Left lung (tissue), 10 donors: ENCODE results near the gene NOLC1. TPM values are rescaled to one million over a fixed set of nuclear protein-coding genes. Genes with fewer than 3 reads are reported as not detected.

Experiments
- ATAC-seq: fragments of 200-7000 bp; cut with Tn5 transposase; one replicate; pipeline ENCODE4 v1.9.1; 2020; ENCODE audit warnings: moderate library complexity
- DNase-seq, 4 donors: peaks; one replicate each; pipeline ENCODE4 v3.0.0-alpha.2; 2013 to 2020
- H3K27ac ChIP-seq, 2 donors: fragments of 200-600 bp; sonication (generic) in 1 of 2; one replicate each; pipeline versions ENCODE4 v1.5.0 to v1.8.0; 2020 to 2021
- H3K27me3 ChIP-seq, 2 donors: fragments of 200-600 bp; sonication (generic) in 1 of 2; one replicate each; pipeline versions ENCODE4 v1.5.0 to v1.8.0; 2020 to 2021
- H3K36me3 ChIP-seq, 2 donors: fragments of 200-600 bp; sonication (generic) in 1 of 2; one replicate each; pipeline versions ENCODE4 v1.5.0 to v1.8.0; 2020 to 2021
- H3K4me1 ChIP-seq, 2 donors: fragments of 200-600 bp; one replicate each; pipeline ENCODE4 v1.8.0; 2021
- H3K4me3 ChIP-seq, 2 donors: fragments of 200-600 bp; sonication (generic) in 1 of 2; one replicate each; pipeline versions ENCODE4 v1.5.0 to v1.8.0; 2020 to 2021; ENCODE audit warnings: mild to moderate bottlenecking in 1 of 2
- H3K9me3 ChIP-seq, 2 donors: fragments of 200-600 bp; sonication (generic) in 1 of 2; one replicate each; pipeline versions ENCODE4 v1.5.0 to v1.8.0; 2020 to 2021
- intact Hi-C, 2 donors: fragments of 100-400 bp; cut with DNase I; formaldehyde crosslinking; loops; one replicate each; pipeline versions ENCODE4 v1.11.2 to v1.14.2; 2022
- polyA plus RNA-seq, 6 donors: library from polyadenylated mRNA; unstranded; fragments of 120-200 nt; gene quantifications; one replicate each; pipeline ENCODE4 v1.2.1, GENCODE V29; 2013; ENCODE audit not compliant: insufficient read length in 6 of 6
- total RNA-seq, 2 donors: library from RNA; stranded (reverse); fragmentation: NEBNext Ultra II Directional; extraction: Animal tissue kit (Norgen Biotek cat#: 25700); gene quantifications; one replicate each; pipeline ENCODE4 v1.2.1, GENCODE V29; 2021
- TF ChIP-seq, protein P1 (sequence below), 2 donors: fragments of 200-600 bp; sonication (generic) in 1 of 2; IDR thresholded peaks; one replicate each; pipeline versions ENCODE4 v1.5.0 to v1.8.0; 2021; ENCODE audit warnings: antibody characterized with exemption in 2 of 2
- donor health status: DM: no; HTN: yes; CAD: no.
- donor health status: DM: no; HTN: no; CAD: no.

NOLC1 gene
- total and polyA plus RNA-seq, 8 donors: 34.1 to 95.7 (median 80.9) TPM

GRCh38 chr10:102148275-102148674 is 3.9 kb upstream of the NOLC1 start:
- Histone ChIP-seq H3K36me3 (peaks cover 0 to 78% of the 10 kb centered on the region in 2 donors), H3K27ac (no peak overlapping the region), H3K27me3 (no peaks in the 10 kb centered on the region), H3K4me1 (peaks cover 5 to 22% of the 10 kb centered on the region in 2 donors), H3K4me3 (no peak overlapping the region), H3K9me3 (no peaks in the 10 kb centered on the region)
- no peak for DNase-seq
- ATAC-seq: no peak
- TF ChIP-seq, protein P1, sequence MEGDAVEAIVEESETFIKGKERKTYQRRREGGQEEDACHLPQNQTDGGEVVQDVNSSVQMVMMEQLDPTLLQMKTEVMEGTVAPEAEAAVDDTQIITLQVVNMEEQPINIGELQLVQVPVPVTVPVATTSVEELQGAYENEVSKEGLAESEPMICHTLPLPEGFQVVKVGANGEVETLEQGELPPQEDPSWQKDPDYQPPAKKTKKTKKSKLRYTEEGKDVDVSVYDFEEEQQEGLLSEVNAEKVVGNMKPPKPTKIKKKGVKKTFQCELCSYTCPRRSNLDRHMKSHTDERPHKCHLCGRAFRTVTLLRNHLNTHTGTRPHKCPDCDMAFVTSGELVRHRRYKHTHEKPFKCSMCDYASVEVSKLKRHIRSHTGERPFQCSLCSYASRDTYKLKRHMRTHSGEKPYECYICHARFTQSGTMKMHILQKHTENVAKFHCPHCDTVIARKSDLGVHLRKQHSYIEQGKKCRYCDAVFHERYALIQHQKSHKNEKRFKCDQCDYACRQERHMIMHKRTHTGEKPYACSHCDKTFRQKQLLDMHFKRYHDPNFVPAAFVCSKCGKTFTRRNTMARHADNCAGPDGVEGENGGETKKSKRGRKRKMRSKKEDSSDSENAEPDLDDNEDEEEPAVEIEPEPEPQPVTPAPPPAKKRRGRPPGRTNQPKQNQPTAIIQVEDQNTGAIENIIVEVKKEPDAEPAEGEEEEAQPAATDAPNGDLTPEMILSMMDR (IDR thresholded peaks at IDR 0.05): no peak
- intact Hi-C loops: no loop called here

DNA sequence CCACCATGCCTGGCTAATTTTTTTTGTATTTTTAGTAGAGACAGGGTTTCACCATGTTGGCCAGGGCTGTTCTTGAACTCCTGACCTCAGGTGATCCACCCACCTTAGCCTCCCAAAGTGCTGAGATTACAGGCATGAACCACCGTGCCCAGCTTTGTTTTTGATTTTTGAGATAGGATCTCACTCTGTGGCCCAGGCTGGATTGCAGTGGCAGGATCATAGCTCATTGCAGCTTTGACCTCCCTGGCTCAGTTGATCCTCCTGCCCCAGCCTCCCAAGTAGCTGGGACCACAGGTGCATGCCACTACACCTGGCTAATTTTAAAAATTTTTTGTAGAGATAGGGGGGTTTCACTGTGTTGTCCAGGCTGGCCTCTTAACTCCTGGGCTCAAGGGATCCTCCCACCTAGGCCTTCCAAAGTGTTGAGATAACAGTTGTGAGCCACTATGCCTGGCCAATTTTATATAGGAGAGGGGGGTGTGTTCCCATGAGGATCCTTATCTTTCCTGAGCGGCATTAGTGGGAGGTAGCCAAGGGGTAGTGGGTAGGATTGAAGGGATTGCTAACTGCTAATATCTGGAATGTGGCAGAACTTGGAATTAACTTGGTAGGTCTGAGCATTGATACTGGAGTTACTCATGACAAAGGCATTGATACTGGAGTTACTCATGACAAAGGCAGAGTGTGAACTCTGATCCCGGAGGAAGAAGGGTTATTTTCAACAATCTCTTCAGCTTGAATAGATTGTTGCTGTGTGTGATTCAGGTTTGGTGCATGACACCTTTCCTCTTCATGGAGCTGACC is 1.0 kb upstream of the NOLC1 start:
- intact Hi-C loops: loop anchor here in 1 of 2 donors (10.0 kb wide), 1 partner anchor 204 kb away; no protein-coding TSS in a partner anchor
- Histone ChIP-seq H3K27me3 (no peaks in the 10 kb centered on the region), H3K9me3 (no peaks in the 10 kb centered on the region), H3K27ac (peak overlapping the region; percentile 84 to 91), H3K4me3 (peak overlapping the region; percentile 83 to 93), H3K36me3 (peaks cover 0 to 67% of the 10 kb centered on the region in 2 donors), H3K4me1 (peaks cover 8 to 44% of the 10 kb centered on the region in 2 donors)
- DNase-seq: peak in 1 of 4 donors; percentile 3
- no peak for ATAC-seq
- TF ChIP-seq, protein P1 (IDR thresholded peaks at IDR 0.05): no peak

DNA sequence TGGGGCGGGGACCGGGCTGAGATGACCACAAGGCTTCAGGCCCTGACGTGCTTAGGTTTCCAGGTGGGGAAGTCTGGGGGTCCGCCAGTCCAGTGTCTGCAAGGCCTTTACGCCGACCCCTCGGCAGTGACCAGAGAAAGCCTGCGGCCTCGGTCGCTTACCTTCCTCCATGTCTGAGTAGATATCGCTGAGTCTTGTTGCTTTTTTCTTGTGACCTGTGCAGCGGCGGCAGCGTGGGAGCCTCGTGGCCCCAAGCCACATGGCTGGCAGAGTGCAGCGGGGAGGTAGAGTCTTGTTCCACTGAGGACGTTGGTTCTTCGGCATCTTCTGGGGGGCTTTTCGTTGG is 329 bp downstream of the NOLC1 start:
- Histone ChIP-seq H3K36me3 (peaks cover 0 to 67% of the 10 kb centered on the region in 2 donors), H3K4me3 (peak overlapping the region; percentile 83 to 93), H3K4me1 (peaks cover 8 to 44% of the 10 kb centered on the region in 2 donors), H3K27me3 (no peaks in the 10 kb centered on the region), H3K27ac (peak overlapping the region; percentile 84 to 91), H3K9me3 (no peaks in the 10 kb centered on the region)
- TF ChIP-seq, protein P1 (IDR thresholded peaks at IDR 0.05): no peak
- ATAC-seq: peak; percentile 36
- intact Hi-C loops: loop anchor here in 1 of 2 donors (10.0 kb wide), 1 partner anchor 202 kb away; no protein-coding TSS in a partner anchor
- no peak for DNase-seq

- peaks cover 0 to 67% of the 10 kb centered on the region in 2 donors for H3K36me3 ChIP-seq
- ATAC-seq (no peak), DNase-seq (no peak)
- peaks cover 8 to 44% of the 10 kb centered on the region in 2 donors for H3K4me1 ChIP-seq
- peak overlapping the region; percentile 83 to 93 for H3K4me3 ChIP-seq
- H3K9me3 ChIP-seq: no peaks in the 10 kb centered on the region
- no peaks in the 10 kb centered on the region for H3K27me3 ChIP-seq
- TF ChIP-seq, protein P1 (IDR thresholded peaks at IDR 0.05): no peak
- peak overlapping the region in 1 of 2 donors; percentile 28 for H3K27ac ChIP-seq
- intact Hi-C loops: loop anchor here in 1 of 2 donors (10.0 kb wide), 1 partner anchor 202 kb away; no protein-coding TSS in a partner anchor
These were observed 968 bp downstream of the NOLC1 start for GRCh38 chr10:102153093-102153620.
